Activated CD8-positive, alpha-beta memory T cell treated with anti-CD3 and anti-CD28 coated beads, Interleukin-2, amount 50 U/mL, for 24 hours (primary cell): ENCODE results near the gene MRPL11.
"Not testable (repeated sequence)": the region's sequence is repeated elsewhere in the genome, so short reads cannot be mapped to it uniquely, and the experiment has no call there.

Source experiments
- DNase-seq: peaks from one replicate; pipeline ENCODE4 v3.0.0-alpha.2; 2020; ENCODE audit errors: extremely low read depth

The MRPL11 gene

DNA sequence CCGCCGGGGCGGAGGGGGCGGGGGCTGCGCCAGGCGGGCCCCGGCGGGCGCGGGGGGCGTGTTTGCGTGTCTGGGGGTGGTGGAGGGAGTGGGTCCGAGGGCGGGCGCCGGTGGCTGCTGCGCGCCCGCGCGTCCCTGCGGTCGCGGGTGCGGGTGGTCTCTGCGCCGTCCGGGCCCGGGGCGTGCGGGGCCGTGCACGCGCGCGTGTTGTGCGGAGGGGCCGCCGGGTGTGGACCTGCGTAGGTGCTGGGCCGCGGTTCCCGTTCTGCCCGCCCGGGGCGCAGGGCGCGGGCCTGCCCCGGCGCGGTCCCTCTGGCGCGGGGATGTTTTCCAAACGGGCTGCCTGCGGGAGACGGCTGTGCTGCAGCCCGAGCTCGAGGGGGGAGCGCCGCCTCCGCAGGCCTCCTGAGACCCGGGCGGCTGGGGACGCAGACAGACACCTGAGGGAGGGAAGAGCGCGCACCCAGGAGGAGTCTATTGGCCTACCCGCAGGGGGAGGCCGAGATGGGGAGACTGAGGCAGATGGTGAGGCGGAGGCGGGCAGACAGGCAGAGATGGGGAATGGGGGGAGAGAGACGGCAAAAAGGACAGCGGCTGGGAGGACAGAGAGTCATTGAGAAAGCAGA, 28.5 kb upstream of the MRPL11 start:
- no peak for DNase-seq

DNA sequence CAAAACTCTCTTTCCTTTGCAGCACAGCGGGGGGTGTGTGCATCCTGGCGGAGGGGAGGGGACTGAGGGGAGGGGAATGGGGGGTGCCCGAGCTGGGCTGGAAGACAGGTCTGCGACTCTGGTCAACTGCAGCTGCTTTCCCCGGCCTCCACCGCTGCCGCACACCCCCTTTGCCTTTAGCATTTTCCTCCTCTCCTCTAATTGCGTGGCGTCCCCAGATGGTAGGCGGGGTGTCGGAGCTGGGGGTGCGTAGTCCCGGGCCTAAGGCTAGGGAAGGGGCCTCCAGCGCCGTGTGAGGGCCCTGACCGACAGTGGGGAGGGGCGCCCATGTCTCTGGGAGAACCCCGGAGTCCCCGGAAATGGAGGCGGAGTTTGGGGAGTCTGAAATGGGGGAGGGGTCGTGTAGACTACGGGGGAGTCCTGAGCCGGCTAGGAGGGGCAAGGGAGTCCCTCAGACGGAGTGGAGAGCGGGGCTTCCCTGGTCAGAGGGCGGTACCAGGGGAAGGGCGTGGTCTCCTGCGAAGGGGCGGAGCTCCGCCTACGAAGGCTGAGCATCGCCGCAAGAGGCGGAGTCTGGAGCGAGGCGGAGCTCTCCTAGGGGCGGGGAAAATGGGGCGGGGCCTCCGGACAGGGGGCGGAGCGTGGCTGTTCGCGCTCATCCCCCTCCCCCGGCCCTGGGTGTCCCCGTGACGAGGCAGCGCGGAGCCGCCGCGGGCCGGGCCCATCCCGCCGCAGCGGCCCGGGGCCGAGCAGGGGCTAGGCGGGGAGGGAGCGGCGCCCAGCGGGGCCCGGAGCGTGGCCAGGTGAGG, 27.8 kb upstream of the MRPL11 start, which contains the start of gene PELI3:
TSS of gene PELI3 (plus strand) at position 681 of the 809 bp plus-strand sequence. CDS start 1,224 bp downstream, outside the sequence.
- DNase-seq: peak; percentile 81

DNA sequence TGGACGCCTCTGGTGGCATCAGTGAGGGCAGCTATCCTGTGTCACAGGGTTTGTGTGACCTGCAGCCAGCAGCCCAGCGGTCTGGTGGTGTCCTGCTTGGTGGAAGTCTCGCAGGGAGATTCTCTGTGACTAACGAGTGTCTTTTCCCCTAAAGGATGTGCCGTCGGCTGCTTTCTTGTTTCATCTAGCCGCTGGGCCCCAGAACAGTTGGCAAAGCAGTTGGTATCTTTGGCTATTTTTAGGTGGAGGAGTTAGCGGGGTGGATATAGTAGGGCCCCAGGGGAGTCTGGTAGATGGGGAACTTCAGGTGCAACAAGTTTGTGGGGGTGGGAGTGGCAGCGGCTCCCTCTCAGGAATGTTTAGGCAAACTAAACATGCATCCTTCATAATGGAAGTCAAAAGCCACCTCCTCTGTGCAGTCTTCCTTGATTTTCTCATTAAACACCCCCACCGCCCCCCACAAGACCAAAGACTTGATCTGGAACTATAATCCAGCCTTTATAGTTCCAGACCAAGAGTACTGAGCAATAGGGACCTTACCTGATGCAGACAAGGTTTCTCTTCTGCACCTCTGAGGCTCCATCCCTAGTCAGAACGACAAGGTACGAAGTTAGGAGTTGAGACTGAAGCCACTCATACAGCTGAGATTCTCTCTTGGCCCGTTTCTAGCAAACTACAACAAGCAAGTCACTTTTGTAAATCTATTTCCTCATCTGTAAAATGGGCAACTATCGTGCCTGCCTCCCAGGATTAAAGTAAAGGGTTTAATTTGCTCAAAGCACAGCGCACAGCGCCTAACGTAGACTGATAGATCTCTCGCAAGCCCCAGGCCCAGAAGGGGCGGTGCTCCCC, 27.0 kb upstream of the MRPL11 start:
- no peak for DNase-seq

DNA sequence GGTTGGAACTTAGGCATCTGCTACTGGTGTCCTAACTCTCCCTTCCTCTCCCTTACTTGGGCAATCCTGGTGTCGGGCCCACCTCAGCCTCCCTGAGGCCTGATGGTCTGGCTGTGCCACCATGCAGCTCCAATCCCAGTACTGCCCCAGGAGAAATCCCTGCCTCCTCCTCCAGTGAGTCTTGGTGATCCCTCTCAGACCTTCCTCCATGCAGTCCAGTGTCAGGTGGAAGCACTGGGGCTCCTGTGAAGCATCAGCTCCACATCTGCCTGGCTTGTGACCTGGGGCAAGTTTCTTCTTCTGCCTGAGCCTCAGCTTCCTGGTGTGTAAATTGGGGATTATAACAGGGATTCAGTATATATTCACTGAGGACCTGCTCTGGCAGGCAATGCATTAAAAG, 26.3 kb upstream of the MRPL11 start:
- no peak for DNase-seq

DNA sequence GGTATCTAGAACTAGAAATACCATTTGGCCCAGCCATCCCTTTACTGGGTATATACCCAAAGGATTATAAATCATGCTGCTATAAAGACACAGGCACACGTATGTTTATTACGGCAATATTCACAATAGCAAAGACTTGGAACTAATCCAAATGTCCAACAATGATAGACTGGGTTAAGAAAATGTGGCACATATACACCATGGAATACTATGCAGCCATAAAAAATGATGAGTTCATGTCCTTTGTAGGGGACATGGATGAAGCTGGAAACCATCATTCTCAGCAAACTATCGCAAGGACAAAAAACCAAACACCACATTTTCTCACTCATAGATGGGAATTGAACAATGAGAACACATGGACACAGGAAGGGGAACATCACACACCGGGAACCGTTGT, 25.5 kb upstream of the MRPL11 start:
- not testable (repeated sequence) for DNase-seq

DNA sequence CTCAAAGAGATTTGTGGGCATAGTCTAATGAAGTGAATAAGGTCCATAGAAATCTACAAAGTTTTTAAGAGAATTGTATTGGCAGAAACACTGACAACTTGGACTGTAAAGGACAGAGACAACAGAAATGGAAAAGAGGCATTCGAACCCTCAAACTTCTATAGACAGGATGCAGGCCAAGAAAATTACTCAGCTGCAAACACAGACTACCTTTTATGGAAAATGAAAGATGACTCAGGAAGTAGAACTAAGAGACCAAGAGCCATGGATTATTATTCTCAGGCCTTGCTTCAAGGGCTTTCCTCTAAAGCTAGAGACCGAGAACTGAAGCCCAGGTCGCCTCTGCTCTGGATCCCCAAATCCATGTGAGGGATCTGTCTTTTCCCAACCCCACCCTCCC, 24.3 kb upstream of the MRPL11 start:
- DNase-seq: no peak

DNA sequence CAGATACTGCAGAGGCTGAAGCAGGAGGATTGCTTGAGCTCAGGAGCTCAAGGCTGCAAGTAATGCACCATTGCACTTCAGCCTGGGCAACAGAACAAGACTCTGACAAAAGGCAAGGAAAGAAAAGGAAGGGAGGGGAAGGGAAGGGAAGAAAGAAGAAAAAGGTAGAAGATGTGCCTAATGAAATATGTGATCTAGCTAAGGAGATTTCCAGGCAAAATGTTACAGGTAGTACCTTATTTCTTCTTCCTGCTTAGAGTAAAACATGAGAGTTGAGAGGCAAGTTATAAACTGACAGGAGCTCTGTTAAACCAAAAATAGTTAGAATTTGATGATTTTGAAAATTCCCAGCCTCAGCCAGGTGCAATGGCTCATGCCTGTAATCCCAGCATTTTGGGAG, 23.4 kb upstream of the MRPL11 start:
- no peak for DNase-seq

DNA sequence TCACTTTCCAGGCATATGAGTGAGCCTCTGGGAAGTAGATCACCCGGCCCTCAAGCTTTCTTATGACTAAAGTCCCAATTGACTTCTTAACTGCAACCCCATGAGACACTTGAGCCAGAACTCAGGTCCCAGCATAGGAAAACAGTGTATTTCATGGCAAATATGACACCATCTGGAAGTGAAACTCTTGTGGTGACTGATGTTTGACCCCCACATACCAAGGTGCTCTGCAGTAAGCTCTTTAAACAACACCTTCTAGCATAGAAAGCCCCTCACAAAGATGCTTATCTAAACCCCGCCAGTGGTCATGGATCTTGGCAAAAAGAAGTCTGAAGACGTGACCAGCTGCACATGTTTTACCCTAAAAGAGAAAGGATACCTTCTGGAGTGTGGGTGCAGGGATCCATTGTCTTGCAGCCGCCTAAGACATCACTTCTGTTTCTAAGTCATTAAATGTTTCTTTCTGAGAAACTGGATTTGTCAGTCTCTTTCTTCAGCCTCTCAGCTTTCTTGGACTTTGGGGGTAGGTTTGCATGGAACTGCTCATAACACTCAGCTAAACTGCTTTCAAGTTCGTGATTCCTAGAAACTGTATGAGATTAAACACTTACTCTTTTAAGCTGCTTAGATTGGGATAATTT, 20.6 kb upstream of the MRPL11 start:
- no peak for DNase-seq

DNA sequence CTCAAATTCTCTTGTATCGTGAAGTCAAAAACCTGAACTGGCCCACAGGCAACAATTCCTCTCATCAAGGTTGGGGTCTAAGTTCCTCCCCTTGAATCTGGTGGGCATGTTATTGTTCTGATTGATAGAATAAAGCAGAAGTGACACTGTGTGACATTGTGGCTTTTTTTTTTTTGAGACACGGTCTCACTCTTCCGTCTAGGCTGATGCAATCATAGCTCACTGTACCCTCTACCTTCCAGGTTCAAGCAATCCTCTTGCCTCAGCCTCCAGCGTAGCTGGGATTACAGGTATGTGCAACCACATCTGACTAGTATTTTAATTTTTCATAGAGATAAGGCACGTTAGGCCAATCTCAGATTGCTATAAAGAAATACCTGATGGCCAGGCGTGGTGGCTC, 19.2 kb upstream of the MRPL11 start:
- no peak for DNase-seq

DNA sequence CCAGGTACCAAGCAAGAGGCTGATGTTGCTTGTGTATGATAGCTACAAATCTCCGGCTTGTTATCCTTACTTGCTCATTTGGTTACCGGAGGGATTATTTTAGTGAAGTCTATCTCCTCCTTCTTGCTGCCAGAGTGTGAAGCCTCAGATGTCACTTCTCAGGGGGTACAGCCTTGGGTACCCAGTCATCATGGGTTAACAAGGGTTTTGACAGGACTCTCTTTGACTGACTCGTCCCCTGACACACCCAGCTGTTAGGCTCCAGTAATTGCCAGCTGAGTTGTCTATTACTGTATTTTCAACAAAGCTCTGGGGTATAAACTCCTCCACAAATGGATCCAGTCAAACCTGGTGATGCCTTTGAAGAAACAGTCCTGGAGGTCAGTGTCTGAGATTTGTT, 16.2 kb upstream of the MRPL11 start:
- no peak for DNase-seq

DNA sequence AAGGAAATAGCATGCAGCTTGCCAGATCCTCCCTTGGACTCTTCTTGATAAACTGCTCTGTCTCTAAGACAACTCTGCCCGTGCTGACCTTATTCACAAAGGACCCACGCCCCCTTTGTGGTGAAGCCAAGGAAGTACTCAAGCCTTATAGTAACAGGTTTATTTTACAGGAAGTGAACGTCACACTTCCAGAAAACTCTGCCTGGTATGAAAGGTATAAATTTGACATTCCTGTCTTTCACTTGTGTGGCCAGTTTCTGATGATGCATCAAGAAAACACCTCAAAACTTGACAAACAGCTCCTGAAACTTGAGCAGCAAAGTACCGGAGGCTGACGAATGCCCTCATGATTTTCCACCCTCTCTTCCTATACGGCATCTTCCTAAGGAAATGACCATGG, 15.6 kb upstream of the MRPL11 start:
- DNase-seq: no peak

DNA sequence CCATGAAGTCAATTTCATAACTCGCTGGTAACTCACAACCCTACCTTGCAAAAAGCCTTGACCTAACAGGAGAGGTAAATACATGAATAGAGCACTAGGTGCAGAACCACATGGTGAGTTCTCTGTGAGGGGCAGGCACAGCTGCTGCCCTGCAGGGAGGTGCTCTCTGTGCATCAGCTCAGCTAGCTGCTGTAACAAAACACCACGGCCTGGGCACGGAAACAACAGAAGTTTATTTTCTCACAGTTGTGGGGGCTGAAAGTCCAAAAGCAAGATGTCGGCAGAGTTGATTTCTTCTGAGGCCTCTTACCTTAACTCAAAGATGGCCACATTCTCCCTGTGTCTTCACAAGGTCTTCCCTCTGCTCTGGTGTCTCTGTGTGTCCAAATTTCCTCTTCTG, 13.0 kb upstream of the MRPL11 start:
- DNase-seq: no peak

DNA sequence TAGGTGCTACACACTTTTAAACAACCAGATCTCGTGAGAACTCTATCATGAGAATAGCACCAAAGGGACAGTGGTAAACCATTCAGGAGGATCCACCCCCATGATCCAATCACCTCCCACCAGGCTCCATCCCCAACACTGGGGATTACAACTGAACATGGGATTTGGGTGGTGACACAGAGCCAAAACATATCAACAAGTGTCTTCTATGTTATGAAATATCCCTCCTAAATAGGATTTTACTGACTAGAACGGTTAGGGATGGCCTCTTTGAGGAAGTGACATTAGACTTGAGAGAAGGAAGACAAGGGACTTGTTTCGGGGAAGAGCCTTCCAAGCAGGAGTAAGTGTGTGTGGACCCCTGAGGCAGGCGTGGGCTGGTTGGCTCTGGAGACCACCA, 11.9 kb upstream of the MRPL11 start:
- DNase-seq: no peak

DNA sequence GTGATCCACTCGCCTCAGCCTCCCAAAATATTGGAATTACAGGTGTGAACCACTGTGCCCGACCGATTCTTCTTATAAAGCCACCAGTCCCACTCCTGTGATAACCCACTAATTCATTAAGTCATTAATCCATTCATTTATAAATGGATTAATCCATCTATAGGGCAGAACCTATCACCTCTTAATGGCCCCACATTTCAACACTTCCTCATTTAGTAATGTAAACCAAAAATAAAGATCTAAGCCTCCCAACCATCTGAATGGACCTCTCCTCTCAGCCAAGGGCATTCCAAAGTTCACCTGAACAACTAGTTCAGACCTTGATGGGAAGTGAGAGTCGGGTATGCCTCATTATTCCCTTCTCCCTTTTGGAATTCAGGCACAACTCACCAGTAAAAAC, 9.9 kb upstream of the MRPL11 start:
- DNase-seq: no peak

DNA sequence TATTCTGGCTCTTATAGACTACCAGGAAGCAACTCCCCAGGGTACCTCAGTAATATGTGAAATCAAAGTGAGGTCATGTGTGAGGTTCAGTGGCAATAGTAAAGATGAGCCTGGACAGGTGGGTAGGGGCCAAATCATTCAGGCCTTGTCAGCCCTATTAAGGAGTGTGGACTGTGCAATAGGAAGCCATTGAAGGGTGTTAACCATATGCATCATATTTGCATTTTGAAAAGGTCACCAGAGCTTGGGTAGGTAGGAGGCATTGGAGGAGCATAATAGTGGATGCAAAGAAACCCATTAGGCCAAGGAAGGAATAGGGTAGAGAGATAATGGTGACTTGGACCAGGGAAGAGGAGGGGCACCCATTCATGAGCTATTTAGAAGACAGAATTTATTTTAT, 8.4 kb upstream of the MRPL11 start:
- DNase-seq: no peak

DNA sequence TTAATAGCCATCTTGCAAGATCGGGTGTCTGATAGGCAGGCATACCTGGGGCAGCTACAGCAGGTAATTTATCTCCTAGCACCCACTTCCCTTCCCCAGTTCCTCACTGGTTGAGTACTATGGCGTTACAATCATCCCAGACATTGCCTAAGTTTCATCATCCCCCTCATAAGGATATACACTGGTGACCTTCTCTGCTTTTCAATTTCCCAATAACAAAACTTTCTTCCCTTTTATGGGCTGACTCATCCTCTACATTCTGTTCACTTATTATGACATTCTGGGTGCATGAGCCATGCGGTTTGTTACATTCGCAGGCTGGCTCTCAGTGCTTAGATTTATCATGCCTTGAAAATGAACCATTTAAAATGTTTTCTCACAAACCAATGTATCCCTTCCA, 5.0 kb upstream of the MRPL11 start:
- DNase-seq: no peak

DNA sequence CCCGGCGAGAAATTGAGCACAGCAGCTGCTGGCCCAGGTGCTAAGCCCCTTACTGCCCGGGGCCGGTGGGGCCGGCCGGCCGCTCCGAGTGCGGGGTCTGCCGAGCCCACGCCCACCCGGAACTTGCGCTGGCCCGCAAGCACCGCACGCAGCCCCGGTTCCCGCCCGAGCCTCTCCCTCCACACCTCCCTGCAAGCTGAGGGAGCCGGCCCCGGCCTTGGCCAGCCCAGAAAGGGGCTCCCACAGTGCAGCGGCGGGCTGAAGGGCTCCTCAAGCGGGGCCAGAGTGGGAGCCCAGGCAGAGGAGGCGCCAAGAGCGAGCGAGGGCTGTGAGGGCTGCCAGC, 2.3 kb upstream of the MRPL11 start:
- DNase-seq: not testable (repeated sequence)

DNA sequence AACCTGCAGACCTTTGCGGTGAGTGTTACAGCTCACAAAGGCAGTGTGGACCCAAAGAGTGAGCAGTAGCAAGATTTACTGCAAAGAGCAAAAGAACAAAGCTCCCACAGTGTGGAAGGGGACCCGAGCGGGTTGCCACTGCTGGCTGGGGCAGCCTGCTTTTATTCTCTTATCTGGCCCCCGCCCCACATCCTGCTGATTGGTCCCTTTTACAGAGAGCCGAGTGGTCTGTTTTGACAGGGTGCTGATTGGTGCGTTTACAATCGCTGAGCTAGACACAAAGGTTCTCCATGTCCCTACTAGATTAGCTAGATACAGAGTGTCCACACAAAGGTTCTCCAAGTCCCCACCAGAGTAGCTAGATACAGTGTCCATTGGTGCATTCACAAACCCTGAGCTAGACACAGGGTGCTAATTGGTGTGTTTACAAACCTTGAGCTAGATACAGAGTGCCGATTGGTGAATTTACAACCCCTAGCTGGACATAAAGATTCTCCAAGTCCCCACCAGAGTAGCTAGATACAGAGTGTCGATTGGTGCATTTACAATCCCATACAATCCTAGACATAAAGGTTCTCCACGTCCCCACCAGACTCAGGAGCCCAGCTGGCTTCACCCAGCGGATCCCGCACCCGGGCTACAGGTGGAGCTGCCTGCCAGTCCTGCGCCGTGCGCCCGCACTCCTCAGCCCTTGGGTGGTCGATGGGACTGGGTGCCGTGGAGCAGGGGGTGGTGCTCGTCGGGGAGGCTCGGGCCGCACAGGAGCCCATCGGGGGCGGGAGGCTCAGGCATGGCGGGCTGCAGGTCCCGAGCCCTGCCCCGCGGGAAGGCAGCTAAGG, 1.7 kb upstream of the MRPL11 start:
- not testable (repeated sequence) for DNase-seq

DNA sequence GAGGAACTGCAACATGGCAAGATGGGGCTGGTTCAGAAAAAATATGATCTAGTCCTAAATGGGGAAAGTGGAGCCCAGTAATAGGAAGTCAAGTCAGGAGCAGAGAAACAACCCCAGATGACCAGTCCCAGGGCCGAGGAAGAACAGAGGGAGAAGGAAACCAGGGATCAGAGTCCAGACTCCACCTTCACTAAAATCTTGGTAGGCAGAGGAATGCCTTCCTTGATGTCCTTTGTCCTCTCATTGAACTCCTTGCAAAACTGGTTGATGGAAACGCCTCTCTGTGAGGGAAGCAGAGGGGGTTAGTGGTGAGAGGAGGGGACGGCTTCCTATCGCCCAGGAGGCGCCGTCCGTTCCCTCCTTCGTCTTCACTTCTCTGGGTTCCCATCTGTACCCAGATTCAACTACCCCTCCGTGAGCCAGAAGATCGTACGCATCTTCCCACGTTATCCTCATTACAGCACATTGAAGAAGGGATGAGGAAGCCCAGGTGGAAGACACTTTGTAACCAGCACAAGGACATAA, 607 bp downstream of the MRPL11 start:
- no peak for DNase-seq

DNA sequence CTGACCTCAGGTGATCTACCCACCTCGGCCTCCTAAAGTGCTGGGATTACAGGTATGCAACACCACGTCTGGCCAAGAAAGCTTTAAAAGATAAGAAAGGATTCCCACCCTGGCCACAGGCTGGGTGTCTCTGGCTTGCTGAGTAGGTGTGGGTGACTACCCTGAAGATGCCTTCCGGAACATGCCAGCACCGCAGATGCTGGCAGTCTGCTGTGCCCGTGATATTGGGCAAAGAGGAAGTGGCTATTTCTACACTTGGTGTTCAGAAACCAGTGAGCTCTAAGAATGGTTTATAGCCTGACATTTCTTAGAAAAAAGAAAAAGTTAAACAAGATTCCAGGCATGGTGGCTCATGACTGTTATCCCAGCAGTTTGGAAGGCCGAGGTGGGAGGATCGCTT, 6.1 kb downstream of the MRPL11 start:
- no peak for DNase-seq

DNA sequence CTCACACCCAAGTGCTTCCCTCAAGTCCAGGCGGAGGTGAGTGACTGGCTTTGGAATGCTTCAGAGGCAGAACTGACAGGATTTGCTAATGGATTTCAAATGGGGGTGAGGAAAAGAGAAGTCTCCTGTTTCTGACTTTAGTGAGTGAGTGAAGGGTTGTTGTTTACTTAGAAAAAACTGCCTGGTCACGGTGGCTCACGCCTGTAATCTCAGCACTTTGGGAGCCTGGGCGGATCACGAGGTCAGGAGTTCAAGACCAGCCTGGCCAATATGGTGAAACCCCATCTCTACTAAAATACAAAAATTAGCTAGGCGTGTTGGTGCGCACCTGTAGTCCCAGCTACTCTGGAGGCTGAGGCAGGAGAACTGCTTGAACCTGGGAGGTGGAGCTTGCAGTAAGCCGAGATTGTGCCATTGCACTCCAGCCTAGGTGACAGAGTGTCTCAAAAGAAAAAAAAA, 6.7 kb downstream of the MRPL11 start:
- DNase-seq: not testable (repeated sequence)
